ENCODE measurements around the gene DNAJB6. TPM values are rescaled to one million over a fixed set of nuclear protein-coding genes. Genes with fewer than 3 reads are reported as not detected.

Gene DNAJB6
- total RNA-seq, 2 donors from 2014 or later = 126 to 174 TPM

DNA sequence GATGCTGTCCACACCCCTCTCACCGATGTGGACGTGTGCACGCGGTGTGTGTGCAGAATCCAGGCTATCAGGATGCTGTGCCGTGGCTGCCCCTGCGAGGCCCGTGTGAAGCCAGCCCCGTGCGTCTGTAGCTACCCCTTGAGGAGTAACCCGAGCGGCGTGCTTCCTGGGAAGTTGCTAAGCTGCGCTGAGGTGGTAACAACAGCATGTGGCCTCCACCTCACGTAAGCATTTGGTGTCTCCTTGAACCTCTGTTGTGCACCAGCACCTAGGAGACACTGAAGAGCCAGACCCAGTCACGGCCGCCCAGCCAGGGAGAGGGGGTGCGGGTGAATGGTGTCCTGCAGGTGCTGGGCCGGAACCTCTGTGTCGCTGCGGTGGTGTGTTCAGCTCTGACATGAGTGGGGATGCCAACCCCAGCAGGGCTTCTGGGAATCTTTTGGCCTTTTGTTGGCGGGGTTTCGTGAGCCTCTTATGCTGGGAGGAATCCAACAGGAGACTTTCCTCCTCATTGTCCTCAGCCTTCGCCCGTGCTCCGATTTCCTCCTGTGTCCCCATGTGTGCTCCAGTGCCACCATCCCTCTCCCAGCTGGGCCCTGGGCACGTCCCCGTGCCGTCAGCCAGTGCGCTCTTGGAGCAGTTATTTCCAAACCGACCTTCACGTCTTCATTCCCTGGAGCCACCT lies 60.4 kb downstream of the DNAJB6 start:
- DNase-seq = no peak

DNA sequence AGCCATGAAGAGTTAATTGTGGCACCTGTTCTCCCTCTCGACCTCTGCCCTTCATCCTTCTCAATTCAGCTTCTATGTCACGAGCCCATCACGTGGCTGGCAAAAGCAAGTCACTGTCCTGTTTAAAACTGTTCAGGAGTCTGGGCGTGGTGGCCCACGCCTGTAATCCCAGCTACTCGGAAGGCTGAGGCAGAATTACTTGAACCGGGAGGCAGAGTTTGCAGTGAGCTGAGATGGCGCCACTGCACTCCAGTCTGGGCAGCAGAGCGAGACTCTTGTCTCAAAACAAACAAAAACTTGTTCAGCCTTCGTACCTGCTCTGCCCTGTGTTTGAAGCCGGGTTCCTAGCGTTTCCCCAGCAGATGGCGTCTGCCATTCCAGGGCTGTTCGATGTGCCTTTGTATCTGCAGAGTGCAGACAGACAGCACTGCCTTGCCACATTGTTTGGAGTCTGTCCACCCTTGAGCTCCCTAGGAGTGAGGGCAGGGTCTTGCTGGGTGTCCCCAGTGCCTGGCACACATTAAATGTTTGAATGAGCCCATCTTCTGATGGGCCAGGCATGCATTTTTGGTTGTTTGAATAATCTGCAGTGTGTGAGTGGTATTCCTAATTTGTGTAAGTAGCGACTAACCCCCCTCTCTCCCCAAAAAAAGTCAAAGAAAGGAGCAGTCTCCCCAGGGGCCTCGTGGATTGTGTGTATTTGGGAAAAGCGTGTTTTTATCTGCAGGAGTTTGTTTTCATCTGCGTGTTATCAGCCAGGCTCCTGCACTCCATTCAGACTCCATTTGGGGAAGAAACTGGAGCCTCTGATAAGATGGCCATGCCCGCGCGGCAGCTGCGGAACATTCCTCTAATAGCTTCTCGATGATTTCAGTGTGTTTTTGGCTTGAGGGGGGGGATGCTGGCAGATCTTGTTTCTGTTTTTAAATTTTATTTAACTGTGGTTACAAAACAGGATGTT lies 61.2 kb downstream of the DNAJB6 start:
- H3K36me3 ChIP-seq (ENCODE audit: control insufficient read depth, insufficient read depth, low read length) = peaks cover 49% of the 10 kb centered on the region
- Mint-ChIP-seq H3K36me3 (ENCODE audit: low read depth) (peaks cover 53% of the 10 kb centered on the region), H3K27me3 (ENCODE audit: insufficient read depth) (no peaks in the 10 kb centered on the region), H3K4me3 (no peak overlapping the region), H3K9me3 (no peaks in the 10 kb centered on the region), H3K4me1 (peaks cover 9% of the 10 kb centered on the region), H3K27ac (peak overlapping the region; percentile 73)
- H3K27me3 ChIP-seq (ENCODE audit: control insufficient read depth, insufficient read depth, low read length, poor library complexity, severe bottlenecking) = no peaks in the 10 kb centered on the region
- no peaks in the 10 kb centered on the region for H3K9me3 ChIP-seq (ENCODE audit: control insufficient read depth, low read length)
- H3K9ac ChIP-seq (ENCODE audit: extremely low read depth, low read length, poor library complexity, severe bottlenecking) = no peak overlapping the region
- WGBS, 2 experiments (ENCODE audit: insufficient coverage in 1 of 2, insufficient read length in 1 of 2) = 81 to 88% methylated on average over 17 to 22 of the region's 23 CpGs
- peak; percentile 83 for DNase-seq
- TF ChIP-seq, protein P1, sequence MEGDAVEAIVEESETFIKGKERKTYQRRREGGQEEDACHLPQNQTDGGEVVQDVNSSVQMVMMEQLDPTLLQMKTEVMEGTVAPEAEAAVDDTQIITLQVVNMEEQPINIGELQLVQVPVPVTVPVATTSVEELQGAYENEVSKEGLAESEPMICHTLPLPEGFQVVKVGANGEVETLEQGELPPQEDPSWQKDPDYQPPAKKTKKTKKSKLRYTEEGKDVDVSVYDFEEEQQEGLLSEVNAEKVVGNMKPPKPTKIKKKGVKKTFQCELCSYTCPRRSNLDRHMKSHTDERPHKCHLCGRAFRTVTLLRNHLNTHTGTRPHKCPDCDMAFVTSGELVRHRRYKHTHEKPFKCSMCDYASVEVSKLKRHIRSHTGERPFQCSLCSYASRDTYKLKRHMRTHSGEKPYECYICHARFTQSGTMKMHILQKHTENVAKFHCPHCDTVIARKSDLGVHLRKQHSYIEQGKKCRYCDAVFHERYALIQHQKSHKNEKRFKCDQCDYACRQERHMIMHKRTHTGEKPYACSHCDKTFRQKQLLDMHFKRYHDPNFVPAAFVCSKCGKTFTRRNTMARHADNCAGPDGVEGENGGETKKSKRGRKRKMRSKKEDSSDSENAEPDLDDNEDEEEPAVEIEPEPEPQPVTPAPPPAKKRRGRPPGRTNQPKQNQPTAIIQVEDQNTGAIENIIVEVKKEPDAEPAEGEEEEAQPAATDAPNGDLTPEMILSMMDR (conservative IDR thresholded peaks at IDR 0.05) = peak; percentile 75
- H3K27ac ChIP-seq (ENCODE audit: low read depth, low read length) = peak overlapping the region; percentile 5
- H3K4me3 ChIP-seq (ENCODE audit: low read length) = no peak overlapping the region
- H3K4me1 ChIP-seq (ENCODE audit: control insufficient read depth, insufficient read depth, low read length) = peaks cover 3% of the 10 kb centered on the region

More for the DNA sequence above, 60.4 kb downstream of the DNAJB6 start:
- Mint-ChIP-seq H3K27ac (peak overlapping the region; percentile 73), H3K27me3 (ENCODE audit: insufficient read depth) (no peaks in the 10 kb centered on the region), H3K4me3 (no peak overlapping the region), H3K36me3 (ENCODE audit: low read depth) (peaks cover 55% of the 10 kb centered on the region), H3K4me1 (peaks cover 9% of the 10 kb centered on the region), H3K9me3 (no peaks in the 10 kb centered on the region)
- no peak overlapping the region for H3K4me3 ChIP-seq (ENCODE audit: low read length)
- H3K27me3 ChIP-seq (ENCODE audit: control insufficient read depth, insufficient read depth, low read length, poor library complexity, severe bottlenecking) = no peaks in the 10 kb centered on the region
- H3K4me1 ChIP-seq (ENCODE audit: control insufficient read depth, insufficient read depth, low read length) = peaks cover 3% of the 10 kb centered on the region
- TF ChIP-seq, protein P1 (conservative IDR thresholded peaks at IDR 0.05) = no peak
- no peak overlapping the region for H3K9ac ChIP-seq (ENCODE audit: extremely low read depth, low read length, poor library complexity, severe bottlenecking)
- 95 to 98% methylated on average over 31 of the region's 31 CpGs for WGBS, 2 experiments (ENCODE audit: insufficient coverage in 1 of 2, insufficient read length in 1 of 2)
- H3K36me3 ChIP-seq (ENCODE audit: control insufficient read depth, insufficient read depth, low read length) = peaks cover 50% of the 10 kb centered on the region
- H3K9me3 ChIP-seq (ENCODE audit: control insufficient read depth, low read length) = no peaks in the 10 kb centered on the region
- H3K27ac ChIP-seq (ENCODE audit: low read depth, low read length) = peak overlapping the region; percentile 38

DNA sequence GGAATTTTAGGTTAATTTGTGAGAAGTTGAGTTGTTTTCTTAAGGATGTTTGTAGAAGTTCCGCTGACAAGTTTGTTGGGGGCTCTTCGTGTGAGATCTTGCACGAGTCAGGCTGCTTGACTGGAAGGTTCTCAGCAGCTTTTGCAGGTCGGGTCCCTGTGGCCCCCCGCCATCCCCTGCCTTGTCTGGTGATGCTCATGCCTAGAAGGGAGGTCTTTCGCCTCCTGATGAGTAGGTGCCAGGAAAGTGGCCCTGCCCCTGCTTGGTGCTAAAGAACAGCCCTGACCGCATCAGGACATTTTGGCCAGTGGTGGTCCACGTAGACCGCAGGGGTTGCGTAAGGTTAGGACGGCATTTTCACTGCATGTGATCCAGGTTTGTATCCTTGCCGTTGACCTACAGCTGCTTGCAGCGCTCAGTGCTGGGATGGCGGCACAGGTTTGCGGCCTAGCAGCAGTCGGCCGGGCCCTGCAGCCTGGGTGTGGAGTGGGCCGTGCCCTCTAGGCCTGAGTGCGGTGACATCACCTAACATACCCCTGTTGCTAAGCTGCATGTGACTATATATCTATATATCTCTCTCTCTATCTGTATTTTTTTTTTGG lies 62.4 kb downstream of the DNAJB6 start:
- H3K27ac ChIP-seq (ENCODE audit: low read depth, low read length) = no peak overlapping the region
- H3K27ac Mint-ChIP-seq = peak overlapping the region; percentile 55
- no peak for DNase-seq
- no peak overlapping the region for H3K4me3 ChIP-seq (ENCODE audit: low read length)
- peaks cover 3% of the 10 kb centered on the region for H3K4me1 ChIP-seq (ENCODE audit: control insufficient read depth, insufficient read depth, low read length)
- peaks cover 53% of the 10 kb centered on the region for H3K36me3 Mint-ChIP-seq (ENCODE audit: low read depth)
- H3K27me3 ChIP-seq (ENCODE audit: control insufficient read depth, insufficient read depth, low read length, poor library complexity, severe bottlenecking) = no peaks in the 10 kb centered on the region
- no peaks in the 10 kb centered on the region for H3K27me3 Mint-ChIP-seq (ENCODE audit: insufficient read depth)
- H3K4me3 Mint-ChIP-seq = no peak overlapping the region
- peaks cover 9% of the 10 kb centered on the region for H3K4me1 Mint-ChIP-seq
- no peaks in the 10 kb centered on the region for H3K9me3 Mint-ChIP-seq
- H3K9ac ChIP-seq (ENCODE audit: extremely low read depth, low read length, poor library complexity, severe bottlenecking) = no peak overlapping the region
- peaks cover 51% of the 10 kb centered on the region for H3K36me3 ChIP-seq (ENCODE audit: control insufficient read depth, insufficient read depth, low read length)
- H3K9me3 ChIP-seq (ENCODE audit: control insufficient read depth, low read length) = no peaks in the 10 kb centered on the region
- TF ChIP-seq, protein P1 (conservative IDR thresholded peaks at IDR 0.05) = no peak
- 93 to 96% methylated on average over 14 to 19 of the region's 19 CpGs for WGBS, 2 experiments (ENCODE audit: insufficient coverage in 1 of 2, insufficient read length in 1 of 2)
